Measurements from ENCODE around the gene CFAP221. TPM values are rescaled to one million over a fixed set of nuclear protein-coding genes. Genes with fewer than 3 reads are reported as not detected.

The CFAP221 gene
- total RNA-seq, 1 donor from 2014 or later = 0.61 TPM

Other genes starting within 250 kb of the CFAP221 start
- gene C2orf76, start 177.6 kb upstream of the CFAP221 start, total RNA-seq = 8.1 and 9.2 TPM in 2 replicates
- 101 and 126 TPM in 2 replicates for gene DBI, start 177.5 kb upstream of the CFAP221 start, total RNA-seq
- gene TMEM37, start 112.6 kb upstream of the CFAP221 start, total RNA-seq = 1.6 and 3.3 TPM in 2 replicates
- gene SCTR, start 20.0 kb upstream of the CFAP221 start, total RNA-seq = not detected in 2 replicates
- 10.6 and 11.4 TPM in 2 replicates for gene TMEM177, start 134.8 kb downstream of the CFAP221 start, total RNA-seq
- gene PTPN4, start 215.5 kb downstream of the CFAP221 start, total RNA-seq = 37.9 and 38.2 TPM in 2 replicates

Data from astrocyte (in vitro differentiated cells and primary cell).